Measurements from ENCODE around the gene INTS4.
"Not testable (repeated sequence)": the region's sequence is repeated elsewhere in the genome, so short reads cannot be mapped to it uniquely, and the experiment has no call there.

INTS4 gene

GRCh38 chr11:77967121-77967520 lies 27.3 kb downstream of the INTS4 start:
- Histone ChIP-seq H3K4me3 (ENCODE audit: low read depth, low read length) (no peak overlapping the region), H3K4me2 (ENCODE audit: low read length) (no peak overlapping the region), H3K9ac (no peak overlapping the region), H3K36me3 (ENCODE audit: control insufficient read depth, insufficient read depth, low read length) (no peaks in the 10 kb centered on the region), H3K79me2 (no peaks in the 10 kb centered on the region), H2AFZ (no peak overlapping the region), H3K4me1 (no peaks in the 10 kb centered on the region), H3K27ac (no peak overlapping the region), H3K27me3 (ENCODE audit: control insufficient read depth, insufficient read depth, low read length) (no peaks in the 10 kb centered on the region), H3K9me3 (ENCODE audit: control insufficient read depth, low read length) (no peaks in the 10 kb centered on the region)
- TF ChIP-seq CTCF (IDR thresholded peaks at IDR 0.05), result no peak

- no peak for TF ChIP-seq CTCF (IDR thresholded peaks at IDR 0.05)
- no peak overlapping the region for H3K9ac ChIP-seq
- no peak overlapping the region for H3K27ac ChIP-seq
- H3K4me1 ChIP-seq, result no peaks in the 10 kb centered on the region
- no peaks in the 10 kb centered on the region for H3K79me2 ChIP-seq
- no peak overlapping the region for H3K4me3 ChIP-seq (ENCODE audit: low read depth, low read length)
- no peaks in the 10 kb centered on the region for H3K36me3 ChIP-seq (ENCODE audit: control insufficient read depth, insufficient read depth, low read length)
- H3K27me3 ChIP-seq (ENCODE audit: control insufficient read depth, insufficient read depth, low read length), result no peaks in the 10 kb centered on the region
- no peak overlapping the region for H3K4me2 ChIP-seq (ENCODE audit: low read length)
- H2AFZ ChIP-seq, result no peak overlapping the region
- no peaks in the 10 kb centered on the region for H3K9me3 ChIP-seq (ENCODE audit: control insufficient read depth, low read length)
Measured at GRCh38 chr11:77966338-77966737, 28.1 kb downstream of the INTS4 start.

- H3K4me2 ChIP-seq (ENCODE audit: low read length), result no peak overlapping the region
- H3K79me2 ChIP-seq, result no peaks in the 10 kb centered on the region
- H2AFZ ChIP-seq, result no peak overlapping the region
- no peaks in the 10 kb centered on the region for H3K9me3 ChIP-seq (ENCODE audit: control insufficient read depth, low read length)
- TF ChIP-seq CTCF (IDR thresholded peaks at IDR 0.05), result no peak
- no peak overlapping the region for H3K4me3 ChIP-seq (ENCODE audit: low read depth, low read length)
- H3K9ac ChIP-seq, result no peak overlapping the region
- H3K36me3 ChIP-seq (ENCODE audit: control insufficient read depth, insufficient read depth, low read length), result no peaks in the 10 kb centered on the region
- no peaks in the 10 kb centered on the region for H3K4me1 ChIP-seq
- no peak overlapping the region for H3K27ac ChIP-seq
- H3K27me3 ChIP-seq (ENCODE audit: control insufficient read depth, insufficient read depth, low read length), result no peaks in the 10 kb centered on the region
Measured at GRCh38 chr11:77959434-77959833, 35.0 kb downstream of the INTS4 start.

DNA sequence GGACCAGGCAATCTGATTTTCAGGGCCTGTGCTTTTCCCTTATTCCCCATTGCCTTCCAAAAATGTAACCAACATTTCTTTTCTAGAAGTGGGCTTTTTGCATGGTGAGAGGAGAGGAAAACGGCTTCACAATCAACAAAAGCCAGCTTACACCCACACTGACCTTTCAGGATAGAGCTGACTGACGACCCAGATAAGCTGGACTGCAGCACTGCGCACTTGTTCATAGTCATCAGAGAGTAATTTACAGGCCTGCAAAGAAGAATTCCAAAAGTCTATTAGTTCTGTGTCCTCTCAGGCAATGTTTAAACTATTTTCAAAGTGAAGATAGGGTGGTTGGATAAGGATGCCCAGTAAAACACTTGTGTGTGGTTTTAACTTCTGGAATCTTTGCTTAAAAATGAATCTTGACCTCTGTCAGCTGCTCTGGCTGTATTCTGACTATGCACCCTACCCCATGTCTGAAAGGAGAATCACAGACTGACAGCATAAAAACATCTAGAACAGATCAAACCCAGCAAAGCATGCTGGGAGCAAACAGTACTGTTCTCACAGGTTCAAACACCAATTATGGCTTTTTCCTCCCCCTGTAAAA lies 35.8 kb downstream of the INTS4 start:
- not testable (repeated sequence) for H3K9me3 ChIP-seq (ENCODE audit: control insufficient read depth, low read length); H2AFZ ChIP-seq; H3K36me3 ChIP-seq (ENCODE audit: control insufficient read depth, insufficient read depth, low read length); H3K27ac ChIP-seq; H3K4me2 ChIP-seq (ENCODE audit: low read length); H3K79me2 ChIP-seq; H3K4me3 ChIP-seq (ENCODE audit: low read depth, low read length); H3K27me3 ChIP-seq (ENCODE audit: control insufficient read depth, insufficient read depth, low read length); H3K4me1 ChIP-seq; H3K9ac ChIP-seq

- not testable (repeated sequence) for H3K79me2 ChIP-seq; H3K27me3 ChIP-seq (ENCODE audit: control insufficient read depth, insufficient read depth, low read length); H3K27ac ChIP-seq; H3K36me3 ChIP-seq (ENCODE audit: control insufficient read depth, insufficient read depth, low read length); H3K4me2 ChIP-seq (ENCODE audit: low read length); H3K9me3 ChIP-seq (ENCODE audit: control insufficient read depth, low read length); H3K4me3 ChIP-seq (ENCODE audit: low read depth, low read length); H3K9ac ChIP-seq; H2AFZ ChIP-seq; H3K4me1 ChIP-seq
Measured at GRCh38 chr11:77943296-77943695, 51.2 kb downstream of the INTS4 start.

- H3K36me3 ChIP-seq (ENCODE audit: control insufficient read depth, insufficient read depth, low read length); H2AFZ ChIP-seq; H3K9me3 ChIP-seq (ENCODE audit: control insufficient read depth, low read length); H3K4me3 ChIP-seq (ENCODE audit: low read depth, low read length); H3K4me1 ChIP-seq; H3K27ac ChIP-seq; H3K9ac ChIP-seq; H3K4me2 ChIP-seq (ENCODE audit: low read length); H3K27me3 ChIP-seq (ENCODE audit: control insufficient read depth, insufficient read depth, low read length); H3K79me2 ChIP-seq: not testable (repeated sequence)
Measured at GRCh38 chr11:77942465-77942864, 52.0 kb downstream of the INTS4 start.

- H3K4me3 ChIP-seq (ENCODE audit: low read depth, low read length); H3K27me3 ChIP-seq (ENCODE audit: control insufficient read depth, insufficient read depth, low read length); H3K4me1 ChIP-seq; H3K27ac ChIP-seq; H3K9me3 ChIP-seq (ENCODE audit: control insufficient read depth, low read length); H3K4me2 ChIP-seq (ENCODE audit: low read length); H2AFZ ChIP-seq; H3K79me2 ChIP-seq; H3K9ac ChIP-seq; H3K36me3 ChIP-seq (ENCODE audit: control insufficient read depth, insufficient read depth, low read length): not testable (repeated sequence)
Measured at GRCh38 chr11:77933596-77933995, 60.9 kb downstream of the INTS4 start.

- H3K36me3 ChIP-seq (ENCODE audit: control insufficient read depth, insufficient read depth, low read length); H3K9me3 ChIP-seq (ENCODE audit: control insufficient read depth, low read length); H3K27me3 ChIP-seq (ENCODE audit: control insufficient read depth, insufficient read depth, low read length); H3K4me3 ChIP-seq (ENCODE audit: low read depth, low read length); H3K27ac ChIP-seq; H2AFZ ChIP-seq; H3K79me2 ChIP-seq; H3K9ac ChIP-seq; H3K4me1 ChIP-seq; H3K4me2 ChIP-seq (ENCODE audit: low read length): not testable (repeated sequence)
Measured at GRCh38 chr11:77930334-77931208, 63.9 kb downstream of the INTS4 start.

Measured in parathyroid adenoma (tissue), 2 donors.